Activated CD4-positive, alpha-beta T cell treated with anti-CD3 and anti-CD28 coated beads, Interleukin-2, amount 50 U/mL, for 16 hours (primary cell): ENCODE measurements around the gene ACSBG1.

Source experiments
- DNase-seq: peaks from one replicate; pipeline ENCODE4 v3.0.0-alpha.2; 2020

ACSBG1 gene

DNA sequence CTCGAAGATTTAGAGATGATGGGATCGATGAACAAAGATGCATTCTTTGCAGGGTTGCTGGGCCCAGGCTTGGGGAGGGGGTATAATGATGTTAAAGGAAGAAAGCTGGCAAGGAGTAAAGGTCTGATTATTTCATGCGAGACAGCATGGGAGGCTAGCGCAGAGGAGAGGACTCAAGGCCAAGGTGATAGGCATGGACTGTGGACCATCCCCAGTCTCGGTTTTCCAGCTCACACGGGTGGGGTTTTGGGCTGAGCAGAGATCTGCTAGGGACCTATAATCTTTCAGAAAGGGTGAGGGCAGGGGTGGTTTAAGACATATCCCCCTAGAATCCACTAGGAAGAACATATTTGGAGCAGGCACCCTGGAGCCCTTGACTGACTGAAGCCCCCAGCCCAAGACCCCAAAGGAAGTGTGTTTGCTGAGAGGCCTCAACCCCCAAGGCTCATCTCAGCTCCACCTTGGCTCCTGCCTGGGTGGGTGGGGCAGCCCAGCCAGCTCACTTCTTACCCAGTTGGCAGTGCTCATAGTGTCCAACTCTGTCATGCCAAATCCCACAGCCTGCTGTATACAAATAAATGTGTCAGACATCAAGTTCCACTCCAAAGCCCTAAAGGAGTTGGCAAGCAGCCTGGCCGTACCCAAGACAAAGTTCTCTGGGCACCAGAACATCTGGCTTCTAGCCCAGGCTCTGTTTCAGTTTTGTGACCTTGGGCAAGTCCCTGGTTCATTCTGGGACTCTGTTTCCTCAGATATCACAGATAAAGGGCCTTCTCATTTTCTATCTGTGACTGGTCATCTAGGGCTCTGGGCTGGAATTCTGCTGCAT lies 17.9 kb downstream of the ACSBG1 start:
- no peak for DNase-seq

DNA sequence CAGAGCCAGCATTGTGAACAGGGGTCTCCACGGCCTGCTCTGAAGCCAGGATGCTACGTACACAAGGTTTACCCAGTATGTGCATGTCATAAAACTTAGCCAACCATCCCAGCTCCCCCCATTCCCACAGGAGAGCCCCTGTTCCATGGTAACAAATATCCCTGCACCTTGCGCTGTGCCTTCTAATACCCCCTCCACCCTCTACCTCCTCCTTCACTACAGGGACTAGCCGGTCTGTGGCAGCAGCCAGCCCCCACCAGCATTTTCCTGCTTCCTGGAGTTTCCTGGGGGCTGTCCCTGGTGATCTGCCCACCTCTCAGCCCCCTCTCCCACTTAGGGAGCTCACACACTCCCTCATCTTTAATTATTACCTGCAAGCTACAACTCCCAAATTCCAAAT lies 20.4 kb downstream of the ACSBG1 start:
- DNase-seq: no peak

DNA sequence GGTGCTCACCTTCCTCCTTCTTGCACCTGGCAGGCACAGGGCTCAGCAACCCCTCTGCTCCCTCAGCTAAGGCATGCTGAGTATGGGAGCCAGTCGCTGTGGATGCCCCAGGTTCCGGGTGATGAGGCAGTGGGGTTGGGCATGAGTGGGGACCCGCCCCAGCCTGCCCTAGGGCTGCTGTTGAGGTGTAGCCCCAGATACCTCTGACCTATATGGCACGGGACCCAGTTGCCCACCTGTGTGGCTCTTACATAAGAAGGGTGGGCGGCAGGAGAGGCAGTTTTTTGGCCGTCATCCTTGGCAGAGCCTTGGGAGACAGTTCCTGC lies 21.0 kb downstream of the ACSBG1 start:
- no peak for DNase-seq

GRCh38 chr15:78212546-78213424 lies 21.6 kb downstream of the ACSBG1 start:
- DNase-seq: no peak

- no peak for DNase-seq
Observed at GRCh38 chr15:78212008-78212407, 22.4 kb downstream of the ACSBG1 start.

DNA sequence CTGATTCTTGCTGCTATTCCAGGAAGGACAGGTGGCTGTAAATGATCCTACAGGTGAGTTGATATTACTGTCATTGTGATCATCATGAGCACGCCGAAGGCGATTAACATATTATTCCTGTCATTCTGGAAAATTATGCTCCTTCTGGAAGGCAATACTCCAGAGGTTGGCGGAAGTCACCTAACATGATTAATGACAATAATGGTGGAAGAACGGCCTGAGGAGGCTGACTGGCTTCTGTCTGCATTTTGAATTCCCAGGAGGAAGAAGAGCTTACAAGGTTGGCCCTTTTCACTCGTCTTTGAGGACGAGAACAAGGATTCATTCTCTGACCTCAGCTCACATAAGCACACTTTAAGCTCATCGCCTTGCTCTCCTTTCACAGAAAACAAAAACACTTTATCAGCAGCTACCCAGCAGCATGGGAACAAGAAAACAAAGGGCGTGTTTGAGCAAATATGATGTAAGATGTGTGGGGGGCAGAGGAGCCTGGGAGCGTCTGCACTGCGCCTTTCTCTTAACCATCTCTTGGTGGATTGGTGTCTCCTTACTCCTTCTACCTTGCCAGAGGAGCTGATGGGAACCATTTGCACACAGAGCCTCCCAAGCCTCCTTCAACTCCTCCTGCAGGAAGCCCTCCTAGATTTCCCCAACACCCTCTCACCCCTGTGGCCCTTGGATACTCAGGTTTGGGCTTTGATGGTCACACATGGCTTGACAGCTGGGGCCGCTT lies 23.0 kb downstream of the ACSBG1 start:
- no peak for DNase-seq

DNA sequence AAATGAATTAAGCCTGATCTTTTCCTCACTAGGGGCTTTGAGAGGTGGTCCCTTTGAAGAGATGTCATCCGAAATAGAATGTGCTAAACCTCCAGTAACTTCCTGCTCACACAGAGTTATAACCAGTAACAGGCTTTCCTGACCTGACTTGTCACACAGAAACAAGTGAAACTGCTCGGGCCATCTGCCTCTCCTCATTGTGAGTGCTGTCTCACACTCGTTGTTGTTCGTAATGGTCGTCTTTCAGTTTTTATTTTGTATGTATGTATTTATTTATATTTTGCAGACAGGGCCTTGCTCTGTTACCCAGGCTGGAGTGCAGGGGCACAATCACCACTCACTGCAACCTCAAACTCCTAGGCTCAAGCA lies 24.0 kb downstream of the ACSBG1 start:
- DNase-seq: no peak

GRCh38 chr15:78209646-78210348 lies 24.6 kb downstream of the ACSBG1 start:
- no peak for DNase-seq

DNA sequence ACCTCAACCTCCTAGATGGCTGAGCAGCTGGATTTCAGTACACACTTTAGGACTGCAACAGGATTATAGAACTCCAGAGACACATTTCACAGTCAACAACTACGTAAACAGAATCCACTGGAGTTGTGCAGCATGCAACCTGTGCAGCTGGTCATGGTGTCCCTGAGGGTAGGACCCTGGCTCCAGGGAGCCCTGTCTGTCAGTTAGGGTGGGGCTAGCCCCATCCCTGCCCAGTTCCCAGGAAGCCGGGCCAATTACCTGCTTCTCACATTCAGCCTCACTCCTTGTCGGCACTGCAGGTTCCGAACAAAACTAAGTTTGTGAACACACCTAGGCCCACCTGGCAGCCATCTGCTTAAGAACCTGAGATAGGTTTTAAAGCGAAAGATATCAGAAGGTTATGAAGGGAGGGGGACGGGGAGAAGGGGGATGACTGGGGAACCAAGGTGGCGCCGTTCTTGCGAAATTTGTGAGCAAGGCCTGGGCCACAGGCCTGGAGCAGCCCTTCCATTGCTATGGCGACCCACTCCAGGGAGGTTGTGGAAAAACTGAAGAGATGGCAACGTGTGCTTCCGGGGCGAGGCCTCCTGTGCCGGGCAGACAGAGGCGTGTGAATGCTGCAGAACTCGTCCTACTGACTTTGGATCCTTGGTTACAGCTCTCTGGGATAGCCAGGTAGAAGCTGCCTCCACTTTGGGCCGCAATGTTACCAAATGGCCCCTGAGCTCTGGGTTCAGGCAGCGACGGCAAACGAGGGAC lies 25.3 kb downstream of the ACSBG1 start:
- DNase-seq: no peak

GRCh38 chr15:78208341-78208844 lies 26.0 kb downstream of the ACSBG1 start:
- no peak for DNase-seq

GRCh38 chr15:78207641-78208340 lies 26.6 kb downstream of the ACSBG1 start:
- no peak for DNase-seq

GRCh38 chr15:78207110-78207458 lies 27.3 kb downstream of the ACSBG1 start:
- DNase-seq: no peak

- no peak for DNase-seq
Observed at GRCh38 chr15:78206326-78207109, 27.8 kb downstream of the ACSBG1 start.

GRCh38 chr15:78205856-78206255 lies 28.5 kb downstream of the ACSBG1 start:
- DNase-seq: no peak

DNA sequence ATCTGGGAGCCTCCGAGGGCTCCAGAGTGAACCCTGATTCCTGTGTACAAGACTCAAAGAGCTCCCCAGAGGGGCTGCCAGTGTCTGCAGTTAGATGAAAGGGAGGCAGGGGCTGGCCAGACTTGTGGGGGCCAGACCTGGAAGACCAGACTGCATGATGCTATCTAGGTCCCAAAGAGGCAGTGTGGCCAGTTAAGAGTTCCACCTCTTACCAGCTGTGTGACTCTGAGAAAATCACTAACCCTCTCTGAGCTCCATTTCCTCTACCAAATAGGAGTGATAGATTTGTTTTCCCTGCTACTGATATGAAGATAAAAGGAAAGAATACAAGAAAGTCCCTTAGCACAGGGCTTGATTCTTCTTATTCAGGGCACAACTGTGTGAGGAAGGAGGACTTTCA lies 29.0 kb downstream of the ACSBG1 start:
- DNase-seq: no peak

GRCh38 chr15:78204351-78205309 lies 29.7 kb downstream of the ACSBG1 start:
- no peak for DNase-seq

DNA sequence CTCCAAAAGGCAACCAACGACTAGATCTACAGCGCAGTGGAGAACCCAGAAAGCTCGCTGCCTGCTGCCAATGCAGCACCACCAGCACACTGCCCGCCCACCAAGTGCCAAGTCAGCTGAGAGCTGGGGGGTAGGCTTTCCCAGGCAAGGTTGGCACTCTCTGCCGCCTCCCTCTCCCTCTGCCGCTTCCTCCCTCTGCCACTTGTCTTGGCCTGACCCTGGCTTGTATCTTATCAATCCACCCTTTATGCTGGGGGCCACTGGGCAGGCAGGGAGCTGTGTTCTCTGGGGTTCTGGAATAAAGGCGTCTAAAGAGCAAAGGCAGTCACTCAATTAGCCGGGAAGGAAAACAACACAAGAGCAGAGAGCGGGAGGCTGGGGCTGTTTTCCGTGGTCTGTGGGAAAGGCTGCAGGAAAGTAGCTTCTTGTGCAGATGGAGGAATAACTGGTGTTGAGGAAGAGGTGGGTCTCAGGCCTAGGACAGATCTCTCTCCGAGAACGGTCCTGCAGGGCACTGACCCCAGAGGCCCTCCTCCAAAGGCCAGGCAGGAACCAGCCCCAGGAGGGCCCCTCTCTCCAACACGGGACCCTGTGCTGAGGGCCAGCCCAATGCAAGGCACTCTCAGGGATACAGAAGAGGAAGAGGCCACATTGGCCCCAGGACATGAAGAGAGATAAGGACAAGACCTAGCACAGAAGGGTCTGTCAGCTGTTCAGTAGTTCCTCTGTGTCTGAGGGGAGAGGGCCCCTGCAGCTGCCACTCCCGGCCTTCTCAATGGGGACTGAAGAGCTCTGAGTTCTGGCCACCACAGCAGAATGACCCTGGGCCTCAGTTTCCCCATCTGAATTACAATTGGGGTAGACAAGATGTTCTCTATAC lies 30.8 kb downstream of the ACSBG1 start:
- no peak for DNase-seq
